Uterus (tissue), 4 donors: ENCODE measurements around the gene KCNF1. TPM values are rescaled to one million over a fixed set of nuclear protein-coding genes. Genes with fewer than 3 reads are reported as not detected.

Source experiments
- DNase-seq, 2 donors: peaks; one replicate each; pipeline ENCODE4 v3.0.0-alpha.2; 2019 to 2020
- H3K27ac ChIP-seq, 2 donors: fragments of 200-600 bp; sonication (generic); 1 replicate in 1 of 2; 2 replicates in 1 of 2; pipeline ENCODE4 v1.5.1; 2016 to 2018
- H3K27me3 ChIP-seq, 2 donors: fragments of 200-600 bp; sonication (generic); one replicate each; pipeline ENCODE4 v1.5.1; 2018 to 2019; ENCODE audit warnings: control low read depth in 1 of 2
- H3K36me3 ChIP-seq, 2 donors: fragments of 200-600 bp; sonication (generic); one replicate each; pipeline ENCODE4 v1.5.1; 2019; ENCODE audit warnings: control low read depth in 1 of 2
- H3K4me1 ChIP-seq, 2 donors: fragments of 200-600 bp; sonication (generic); one replicate each; pipeline ENCODE4 v1.5.1; 2018 to 2019; ENCODE audit warnings: control low read depth in 1 of 2
- H3K4me3 ChIP-seq, 2 donors: fragments of 200-600 bp; sonication (generic); 1 replicate in 1 of 2; 2 replicates in 1 of 2; pipeline ENCODE4 v1.5.1; 2018 to 2019; ENCODE audit warnings: mild to moderate bottlenecking in 1 of 2
- H3K9me3 ChIP-seq, 2 donors: fragments of 200-600 bp; sonication (generic); one replicate each; pipeline ENCODE4 v1.5.1; 2019; ENCODE audit warnings: control low read depth in 1 of 2
- CTCF ChIP-seq, 4 experiments: fragments of 200-600 bp in 2 of 4; fragments of 450-650 bp in 2 of 4; sonication (generic) in 2 of 4; IDR thresholded peaks; one replicate each; pipeline ENCODE4 v1.5.1; 2016 to 2019; ENCODE audit warnings: antibody characterized with exemption in 4 of 4, mild to moderate bottlenecking in 2 of 4, moderate library complexity in 1 of 4
- POLR2A ChIP-seq, 2 donors: fragments of 450-650 bp; IDR thresholded peaks; one replicate each; pipeline ENCODE4 v1.6.1; 2016; ENCODE audit warnings: antibody characterized with exemption in 2 of 2, mild to moderate bottlenecking in 1 of 2, moderate library complexity in 1 of 2
- intact Hi-C: fragments of 100-400 bp; cut with DNase I; formaldehyde crosslinking; loops from one replicate; pipeline ENCODE4 v1.15.1; 2023; ENCODE audit warnings: low total_unique reads
- total RNA-seq, 4 donors: library from RNA; depleted of rRNA in 3 of 4; stranded (reverse); fragments of >200 nt in 3 of 4; gene quantifications; one replicate each; pipeline versions ENCODE4 v1.1.0 to v1.2.4, GENCODE V29; 2014 to 2023
- donor health status: DM: yes; HTN: yes; CAD: no.

Gene KCNF1
- total RNA-seq, 4 donors from 2014 or later, result 0.21 TPM; not detected in 3

GRCh38 chr2:10946394-10946793 lies 34.7 kb downstream of the KCNF1 start:
- DNase-seq, result no peak
- Histone ChIP-seq H3K9me3 (no peaks in the 10 kb centered on the region), H3K4me3 (no peak overlapping the region), H3K27me3 (no peaks in the 10 kb centered on the region), H3K4me1 (no peaks in the 10 kb centered on the region), H3K36me3 (no peaks in the 10 kb centered on the region), H3K27ac (no peak overlapping the region)
- TF ChIP-seq CTCF (IDR thresholded peaks at IDR 0.05) (no peak), POLR2A (IDR thresholded peaks at IDR 0.05) (no peak)
- intact Hi-C loops, result no loop called here

- Histone ChIP-seq H3K4me3 (no peak overlapping the region), H3K9me3 (no peaks in the 10 kb centered on the region), H3K36me3 (no peaks in the 10 kb centered on the region), H3K4me1 (no peaks in the 10 kb centered on the region), H3K27ac (no peak overlapping the region), H3K27me3 (no peaks in the 10 kb centered on the region)
- no peak for TF ChIP-seq POLR2A (IDR thresholded peaks at IDR 0.05)
- no peak for TF ChIP-seq CTCF (IDR thresholded peaks at IDR 0.05)
- no peak for DNase-seq
- intact Hi-C loops, result no loop called here
These were observed 35.3 kb downstream of the KCNF1 start for GRCh38 chr2:10947005-10947440.

GRCh38 chr2:10947446-10948187 lies 35.9 kb downstream of the KCNF1 start:
- H3K9me3 ChIP-seq, result no peaks in the 10 kb centered on the region
- intact Hi-C loops, result no loop called here
- no peak overlapping the region for H3K4me3 ChIP-seq
- no peaks in the 10 kb centered on the region for H3K4me1 ChIP-seq
- no peaks in the 10 kb centered on the region for H3K36me3 ChIP-seq
- no peak for DNase-seq
- H3K27ac ChIP-seq, result no peak overlapping the region
- TF ChIP-seq POLR2A (IDR thresholded peaks at IDR 0.05), result no peak
- H3K27me3 ChIP-seq, result no peaks in the 10 kb centered on the region

- no peak overlapping the region for H3K27ac ChIP-seq
- intact Hi-C loops, result no loop called here
- no peaks in the 10 kb centered on the region for H3K27me3 ChIP-seq
- H3K4me1 ChIP-seq, result no peaks in the 10 kb centered on the region
- no peaks in the 10 kb centered on the region for H3K9me3 ChIP-seq
- no peaks in the 10 kb centered on the region for H3K36me3 ChIP-seq
- no peak overlapping the region for H3K4me3 ChIP-seq
- TF ChIP-seq POLR2A (IDR thresholded peaks at IDR 0.05) (no peak), CTCF (IDR thresholded peaks at IDR 0.05) (no peak)
- DNase-seq, result no peak
These were observed 36.4 kb downstream of the KCNF1 start for GRCh38 chr2:10948188-10948564.

- no peak for TF ChIP-seq CTCF (IDR thresholded peaks at IDR 0.05)
- TF ChIP-seq POLR2A (IDR thresholded peaks at IDR 0.05), result no peak
- DNase-seq, result no peak
- H3K4me1 ChIP-seq, result no peaks in the 10 kb centered on the region
- no peak overlapping the region for H3K27ac ChIP-seq
- intact Hi-C loops, result no loop called here
- H3K9me3 ChIP-seq, result no peaks in the 10 kb centered on the region
- no peaks in the 10 kb centered on the region for H3K27me3 ChIP-seq
- no peak overlapping the region for H3K4me3 ChIP-seq
- no peaks in the 10 kb centered on the region for H3K36me3 ChIP-seq
These were observed 37.0 kb downstream of the KCNF1 start for GRCh38 chr2:10948606-10949230.
